ENCODE measurements around the gene ZNF43.

GRCh38 chr19:21838646-21839045 is 2.7 kb upstream of the ZNF43 start:
- TF ChIP-seq CTCF (IDR thresholded peaks at IDR 0.05) = no peak
- TF ChIP-seq POLR2A (IDR thresholded peaks at IDR 0.05) = no peak

All from right lobe of liver (tissue), 4 donors.